ENCODE results near the gene EMC9. TPM values are rescaled to one million over a fixed set of nuclear protein-coding genes. Genes with fewer than 3 reads are reported as not detected.

EMC9 gene
- total RNA-seq, 4 donors from 2014 or later, result 6.2 to 21.2 (median 10.9) TPM; not detected in 1

DNA sequence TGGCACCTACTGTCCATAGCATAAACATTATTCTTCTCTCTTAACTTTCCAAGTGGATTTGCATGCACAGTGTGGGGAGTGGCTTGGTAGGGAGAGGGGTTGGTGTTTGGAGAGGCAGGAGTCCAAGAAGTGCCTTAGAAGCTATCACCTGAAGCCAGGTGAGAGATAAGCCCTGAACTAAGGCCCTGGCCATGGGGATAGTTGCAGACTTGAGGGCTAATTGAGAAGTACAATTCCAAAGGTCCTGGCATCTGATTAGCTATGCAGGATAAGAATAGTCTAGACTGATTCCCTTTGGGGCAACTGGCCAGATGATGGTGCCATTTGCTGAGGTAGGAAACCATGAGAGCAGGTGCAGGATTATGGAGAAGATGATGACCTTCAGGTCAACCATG, 49.3 kb downstream of the EMC9 start:
- TF ChIP-seq, protein P1, sequence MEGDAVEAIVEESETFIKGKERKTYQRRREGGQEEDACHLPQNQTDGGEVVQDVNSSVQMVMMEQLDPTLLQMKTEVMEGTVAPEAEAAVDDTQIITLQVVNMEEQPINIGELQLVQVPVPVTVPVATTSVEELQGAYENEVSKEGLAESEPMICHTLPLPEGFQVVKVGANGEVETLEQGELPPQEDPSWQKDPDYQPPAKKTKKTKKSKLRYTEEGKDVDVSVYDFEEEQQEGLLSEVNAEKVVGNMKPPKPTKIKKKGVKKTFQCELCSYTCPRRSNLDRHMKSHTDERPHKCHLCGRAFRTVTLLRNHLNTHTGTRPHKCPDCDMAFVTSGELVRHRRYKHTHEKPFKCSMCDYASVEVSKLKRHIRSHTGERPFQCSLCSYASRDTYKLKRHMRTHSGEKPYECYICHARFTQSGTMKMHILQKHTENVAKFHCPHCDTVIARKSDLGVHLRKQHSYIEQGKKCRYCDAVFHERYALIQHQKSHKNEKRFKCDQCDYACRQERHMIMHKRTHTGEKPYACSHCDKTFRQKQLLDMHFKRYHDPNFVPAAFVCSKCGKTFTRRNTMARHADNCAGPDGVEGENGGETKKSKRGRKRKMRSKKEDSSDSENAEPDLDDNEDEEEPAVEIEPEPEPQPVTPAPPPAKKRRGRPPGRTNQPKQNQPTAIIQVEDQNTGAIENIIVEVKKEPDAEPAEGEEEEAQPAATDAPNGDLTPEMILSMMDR (IDR thresholded peaks at IDR 0.05), result no peak
- no peak for TF ChIP-seq POLR2A (IDR thresholded peaks at IDR 0.05)
- no peaks in the 10 kb centered on the region for H3K36me3 ChIP-seq
- intact Hi-C loops (cut with DNase I; ENCODE audit: low total_unique reads), result loop anchor here (5.0 kb wide), 1 partner anchor 35 kb away; no protein-coding TSS in a partner anchor
- DNase-seq, result no peak
- H3K4me1 ChIP-seq, result peaks cover 0 to 8% of the 10 kb centered on the region in 2 donors
- H3K27ac ChIP-seq, result no peak overlapping the region
- no peaks in the 10 kb centered on the region for H3K9me3 ChIP-seq
- no peak overlapping the region for H3K4me3 ChIP-seq
- no peaks in the 10 kb centered on the region for H3K27me3 ChIP-seq

DNA sequence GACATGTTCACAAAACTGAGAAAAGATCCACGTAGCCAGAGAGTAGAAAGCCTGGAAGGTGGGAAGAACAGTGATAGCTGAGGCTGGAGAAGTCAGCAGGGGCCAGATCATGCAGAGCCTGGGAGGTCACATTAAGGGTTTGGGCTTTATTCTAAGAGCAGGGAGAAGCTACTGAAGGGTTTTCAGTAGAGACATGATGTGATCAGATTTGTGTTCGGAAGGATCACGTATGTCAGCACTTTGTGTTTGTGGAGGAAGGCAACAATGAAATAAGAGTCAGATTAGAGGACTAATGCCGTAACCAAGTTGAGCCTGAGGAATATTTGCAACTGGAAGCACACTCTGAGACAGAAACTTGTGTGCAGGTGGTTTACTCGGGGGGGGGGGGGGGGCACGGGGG, 51.5 kb downstream of the EMC9 start:
- intact Hi-C loops (cut with DNase I; ENCODE audit: low total_unique reads), result loop anchor here (5.0 kb wide), 1 partner anchor 33 kb away; no protein-coding TSS in a partner anchor
- H3K9me3 ChIP-seq, result no peaks in the 10 kb centered on the region
- H3K4me3 ChIP-seq, result no peak overlapping the region
- no peaks in the 10 kb centered on the region for H3K36me3 ChIP-seq
- no peaks in the 10 kb centered on the region for H3K27me3 ChIP-seq
- peaks cover 0 to under 1% of the 10 kb centered on the region in 2 donors for H3K4me1 ChIP-seq
- no peak for DNase-seq
- no peak overlapping the region for H3K27ac ChIP-seq
- TF ChIP-seq, protein P1 (IDR thresholded peaks at IDR 0.05), result no peak
- no peak for TF ChIP-seq POLR2A (IDR thresholded peaks at IDR 0.05)

Small RNA genes lying within 50 kb of the gene (microRNA-seq; reads per million reads assigned to microRNA genes)
- gene MIR7703 (ENCODE audit: borderline microRNAs expressed, borderline replicate concordance), result not detected

Small RNA genes lying within 50 kb of the gene (small RNA-seq; reads per million reads assigned to genes)
- gene AL136295.4 (not detected), gene IPO4 (not detected), gene IRF9 (not detected), gene RNA5SP383 (not detected)

Other genes starting within 250 kb of the EMC9 start
- 10 to 100 TPM; 19.7 to 57.9 (median 28.6) TPM for gene DHRS4, start 187.8 kb downstream of the EMC9 start, total RNA-seq
- 10 to 100 TPM in 2 of 4 donors, 1 to 10 TPM in 1, under 1 TPM in 1; 0.88 to 17.2 (median 8.6) TPM for gene DHRS4L2, start 152.7 kb downstream of the EMC9 start, total RNA-seq
- under 1 TPM in 2 of 4 donors, not detected in 2; 0.21 to 0.48 TPM for gene CARMIL3, start 89.6 kb downstream of the EMC9 start, total RNA-seq
- under 1 TPM in 1 of 4 donors, not detected in 3; 0.76 TPM for gene CPNE6, start 70.0 kb downstream of the EMC9 start, total RNA-seq
- gene PCK2, start 47.3 kb downstream of the EMC9 start, total RNA-seq, result 10 to 100 TPM in 3 of 4 donors, not detected in 1; 13.1 to 19.4 (median 15.1) TPM
- gene DCAF11, start 26.8 kb downstream of the EMC9 start, total RNA-seq, result 10 to 100 TPM; 42.9 to 87.4 (median 57.8) TPM
- gene NRL, start 26.6 kb downstream of the EMC9 start, total RNA-seq, result 1 to 10 TPM in 3 of 4 donors, not detected in 1; 1.2 to 1.8 (median 1.3) TPM
- gene FITM1, start 10.9 kb downstream of the EMC9 start, total RNA-seq, result 1 to 10 TPM in 2 of 4 donors, under 1 TPM in 1, not detected in 1; 0.48 to 2.4 (median 1.3) TPM
- 100 to 1,000 TPM in 2 of 4 donors, 10 to 100 TPM in 2; 81.0 to 175 (median 131) TPM for gene PSME1, start 5.4 kb downstream of the EMC9 start, total RNA-seq
- gene PSME2, start 5.0 kb upstream of the EMC9 start, total RNA-seq, result 100 to 1,000 TPM in 1 of 4 donors, 10 to 100 TPM in 3; 16.9 to 113 (median 25.7) TPM
- 100 to 1,000 TPM in 1 of 4 donors, 10 to 100 TPM in 3; 17.7 to 106 (median 57.9) TPM for gene RNF31, start 5.9 kb upstream of the EMC9 start, total RNA-seq
- 100 to 1,000 TPM in 1 of 4 donors, 10 to 100 TPM in 3; 33.2 to 205 (median 67.2) TPM for gene IRF9, start 19.7 kb upstream of the EMC9 start, total RNA-seq
- gene REC8, start 30.5 kb upstream of the EMC9 start, total RNA-seq, result 10 to 100 TPM in 3 of 4 donors, 1 to 10 TPM in 1; 9.5 to 54.3 (median 42.1) TPM
- 10 to 100 TPM in 3 of 4 donors, 1 to 10 TPM in 1; 3.1 to 33.7 (median 29.6) TPM for gene IPO4, start 47.2 kb upstream of the EMC9 start, total RNA-seq
- 10 to 100 TPM; 31.2 to 79.8 (median 52.4) TPM for gene TM9SF1, start 53.9 kb upstream of the EMC9 start, total RNA-seq
- under 1 TPM in 1 of 4 donors, not detected in 3; 0.98 TPM for gene TSSK4, start 64.1 kb upstream of the EMC9 start, total RNA-seq
- 10 to 100 TPM in 3 of 4 donors, 1 to 10 TPM in 1; 6.8 to 53.3 (median 33.9) TPM for gene CHMP4A, start 71.9 kb upstream of the EMC9 start, total RNA-seq
- 100 to 1,000 TPM in 1 of 4 donors, 10 to 100 TPM in 2, 1 to 10 TPM in 1; 5.6 to 137 (median 24.2) TPM for gene MDP1, start 74.5 kb upstream of the EMC9 start, total RNA-seq
- 1,000 to 10,000 TPM in 1 of 4 donors, 100 to 1,000 TPM in 2, 10 to 100 TPM in 1; 61.2 to 1,004 (median 192) TPM for gene NEDD8, start 90.8 kb upstream of the EMC9 start, total RNA-seq
- 10 to 100 TPM; 38.9 to 60.9 (median 48.8) TPM for gene GMPR2, start 91.3 kb upstream of the EMC9 start, total RNA-seq
- gene TINF2, start 101.0 kb upstream of the EMC9 start, total RNA-seq, result 100 to 1,000 TPM in 1 of 4 donors, 10 to 100 TPM in 3; 41.0 to 123 (median 66.8) TPM
- gene TGM1, start 121.6 kb upstream of the EMC9 start, total RNA-seq, result 1 to 10 TPM in 2 of 4 donors, not detected in 2; 1.6 to 3.2 TPM
- 10 to 100 TPM in 3 of 4 donors, 1 to 10 TPM in 1; 9.2 to 67.9 (median 23.2) TPM for gene RABGGTA, start 130.0 kb upstream of the EMC9 start, total RNA-seq
- gene DHRS1, start 158.2 kb upstream of the EMC9 start, total RNA-seq, result 10 to 100 TPM; 17.0 to 52.4 (median 37.7) TPM
- gene NOP9, start 158.3 kb upstream of the EMC9 start, total RNA-seq, result 10 to 100 TPM in 3 of 4 donors, 1 to 10 TPM in 1; 5.0 to 23.5 (median 22.5) TPM
- gene CIDEB, start 166.4 kb upstream of the EMC9 start, total RNA-seq, result 10 to 100 TPM in 2 of 4 donors, 1 to 10 TPM in 2; 1.3 to 25.5 (median 14.1) TPM
- 1 to 10 TPM in 3 of 4 donors, not detected in 1; 1.0 to 7.1 (median 5.6) TPM for gene LTB4R2, start 168.5 kb upstream of the EMC9 start, total RNA-seq
- 10 to 100 TPM in 1 of 4 donors, 1 to 10 TPM in 3; 3.7 to 19.5 (median 5.6) TPM for gene LTB4R, start 169.9 kb upstream of the EMC9 start, total RNA-seq
- 100 to 1,000 TPM in 2 of 4 donors, 10 to 100 TPM in 2; 22.8 to 138 (median 86.1) TPM for gene ADCY4, start 193.5 kb upstream of the EMC9 start, total RNA-seq
- 100 to 1,000 TPM in 1 of 4 donors, 1 to 10 TPM in 2, under 1 TPM in 1; 0.29 to 123 (median 6.0) TPM for gene RIPK3, start 198.4 kb upstream of the EMC9 start, total RNA-seq
- gene NFATC4, start 226.6 kb upstream of the EMC9 start, total RNA-seq, result 100 to 1,000 TPM in 1 of 4 donors, 10 to 100 TPM in 3; 25.6 to 187 (median 86.4) TPM

Measured in uterus (tissue), 4 donors.